WTC11 (cell line): Measurements from ENCODE around the gene MCCC1. TPM values are rescaled to one million over a fixed set of nuclear protein-coding genes. Genes with fewer than 3 reads are reported as not detected.

Source experiments
- ATAC-seq: fragments of 200-7000 bp; cut with Tn5 transposase; 2 replicates; pipeline ENCODE4 v1.10.0; 2021; ENCODE audit warnings: mild to moderate bottlenecking, moderate library complexity
- CTCF ChIA-PET: fragments of 300-600 bp; sonication (Branson Sonifier 250); formaldehyde crosslinking; loops from one replicate; lab custom pipeline; 2021; ENCODE audit warnings: antibody characterized with exemption; lab: Charles Lee
- POLR2A ChIA-PET: fragments of 350-600 bp; sonication (Branson Sonifier 250); formaldehyde crosslinking; loops from one replicate; lab custom pipeline; 2021; ENCODE audit warnings: antibody characterized with exemption; lab: Charles Lee
- DNase-seq: peaks from one replicate; pipeline ENCODE4 v3.0.0; 2021; ENCODE audit warnings: low spot score
- H3K27ac Mint-ChIP-seq: 2 replicates; pipeline ENCODE4 v1.8.0; 2021; ENCODE audit warnings: mixed read lengths
- H3K27me3 Mint-ChIP-seq: 2 replicates; pipeline ENCODE4 v1.8.0; 2021; ENCODE audit warnings: low read depth, mild to moderate bottlenecking, moderate library complexity, mixed read lengths
- H3K36me3 Mint-ChIP-seq: 2 replicates; pipeline ENCODE4 v1.8.0; 2021; ENCODE audit warnings: mixed read lengths
- H3K4me1 Mint-ChIP-seq: 2 replicates; pipeline ENCODE4 v1.8.0; 2022; ENCODE audit warnings: mixed read lengths
- H3K4me3 Mint-ChIP-seq: 2 replicates; pipeline ENCODE4 v1.8.0; 2021; ENCODE audit warnings: mild to moderate bottlenecking, moderate library complexity, mixed read lengths
- H3K9me3 Mint-ChIP-seq: 2 replicates; pipeline ENCODE4 v1.8.0; 2021; ENCODE audit warnings: mixed read lengths
- KAT7 ChIP-seq: sonication (generic); formaldehyde crosslinking; IDR thresholded peaks from 2 replicates; pipeline ENCODE4 v1.8.1; 2023; ENCODE audit warnings: missing genetic modification reagents, mild to moderate bottlenecking, borderline replicate concordance
- RELA ChIP-seq: sonication (generic); formaldehyde crosslinking; IDR thresholded peaks from 2 replicates; pipeline ENCODE4 v1.8.1; 2022; ENCODE audit warnings: missing genetic modification reagents, mild to moderate bottlenecking, borderline replicate concordance
- SMAD3 ChIP-seq: sonication (generic); formaldehyde crosslinking; IDR thresholded peaks from 2 replicates; pipeline ENCODE4 v1.8.0; 2022; ENCODE audit warnings: missing genetic modification reagents, mild to moderate bottlenecking, borderline replicate concordance
- SOX15 ChIP-seq: fragments of 250-450 bp; sonication (Bioruptor Pico); IDR thresholded peaks from 2 replicates; pipeline ENCODE4 v1.9.0; 2021; ENCODE audit warnings: mild to moderate bottlenecking
- ZNF317 ChIP-seq: sonication (generic); formaldehyde crosslinking; IDR thresholded peaks from 2 replicates; pipeline ENCODE4 v1.8.1; 2023; ENCODE audit warnings: low read depth, mild to moderate bottlenecking, moderate library complexity, missing genetic modification reagents, borderline replicate concordance
- total RNA-seq: library from RNA; stranded (reverse); gene quantifications from 3 replicates; pipeline ENCODE4 v1.2.3, GENCODE V29; 2021
- TF ChIP-seq, protein P1 (sequence below): sonication (generic); formaldehyde crosslinking; IDR thresholded peaks from 2 replicates; pipeline ENCODE4 v1.8.1; 2022; ENCODE audit warnings: missing genetic modification reagents, borderline replicate concordance
- TF ChIP-seq, protein P2 (sequence below): sonication (generic); formaldehyde crosslinking; IDR thresholded peaks from 2 replicates; pipeline ENCODE4 v1.8.0; 2023; ENCODE audit warnings: missing genetic modification reagents, mild to moderate bottlenecking, borderline replicate concordance
- TF ChIP-seq, protein P3 (sequence below): sonication (generic); formaldehyde crosslinking; conservative IDR thresholded peaks from 2 replicates; pipeline ENCODE4 v1.8.1; 2022; ENCODE audit warnings: mild to moderate bottlenecking, missing genetic modification reagents
- TF ChIP-seq, protein P4 (sequence below): sonication (generic); formaldehyde crosslinking; IDR thresholded peaks from 2 replicates; pipeline ENCODE4 v1.8.0; 2023; ENCODE audit warnings: missing genetic modification reagents
- TF ChIP-seq, protein P5 (sequence below): sonication (generic); formaldehyde crosslinking; IDR thresholded peaks from 2 replicates; pipeline ENCODE4 v1.8.0; 2022; ENCODE audit warnings: missing genetic modification reagents
- TF ChIP-seq, protein P6 (sequence below): sonication (generic); formaldehyde crosslinking; IDR thresholded peaks from 2 replicates; pipeline ENCODE4 v1.8.1; 2023; ENCODE audit warnings: mild to moderate bottlenecking, missing genetic modification reagents
- TF ChIP-seq, protein P7 (sequence below): sonication (generic); formaldehyde crosslinking; IDR thresholded peaks from 2 replicates; pipeline ENCODE4 v1.8.1; 2023; ENCODE audit warnings: mild to moderate bottlenecking, missing genetic modification reagents, borderline replicate concordance

The MCCC1 gene
- total RNA-seq, 1 experiment from 2014 or later: 19.5 TPM

DNA sequence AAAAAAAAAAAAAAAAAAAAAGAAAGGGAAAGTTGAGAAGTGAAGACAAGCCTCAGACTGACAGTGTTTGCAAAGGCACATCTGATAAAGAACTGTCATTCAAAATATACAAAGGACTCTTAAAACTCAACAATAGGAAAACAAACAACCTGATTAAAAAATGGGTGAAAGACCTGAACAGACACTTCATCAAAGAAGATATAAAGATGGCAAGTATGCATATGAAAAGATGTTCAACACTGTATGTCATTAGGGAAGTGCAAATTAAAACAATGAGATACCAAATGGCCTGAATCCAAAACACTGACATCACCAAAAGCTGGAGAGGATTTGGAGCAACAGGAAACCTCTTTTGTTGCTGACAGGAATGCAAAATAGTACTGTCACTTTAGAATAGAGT lies 48.6 kb downstream of the MCCC1 start (continued):
- TF ChIP-seq, protein P1, sequence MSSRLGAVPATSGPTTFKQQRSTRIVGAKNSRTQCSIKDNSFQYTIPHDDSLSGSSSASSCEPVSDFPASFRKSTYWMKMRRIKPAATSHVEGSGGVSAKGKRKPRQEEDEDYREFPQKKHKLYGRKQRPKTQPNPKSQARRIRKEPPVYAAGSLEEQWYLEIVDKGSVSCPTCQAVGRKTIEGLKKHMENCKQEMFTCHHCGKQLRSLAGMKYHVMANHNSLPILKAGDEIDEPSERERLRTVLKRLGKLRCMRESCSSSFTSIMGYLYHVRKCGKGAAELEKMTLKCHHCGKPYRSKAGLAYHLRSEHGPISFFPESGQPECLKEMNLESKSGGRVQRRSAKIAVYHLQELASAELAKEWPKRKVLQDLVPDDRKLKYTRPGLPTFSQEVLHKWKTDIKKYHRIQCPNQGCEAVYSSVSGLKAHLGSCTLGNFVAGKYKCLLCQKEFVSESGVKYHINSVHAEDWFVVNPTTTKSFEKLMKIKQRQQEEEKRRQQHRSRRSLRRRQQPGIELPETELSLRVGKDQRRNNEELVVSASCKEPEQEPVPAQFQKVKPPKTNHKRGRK (CRISPR knock-in tag): no peak
- TF ChIP-seq, protein P2, sequence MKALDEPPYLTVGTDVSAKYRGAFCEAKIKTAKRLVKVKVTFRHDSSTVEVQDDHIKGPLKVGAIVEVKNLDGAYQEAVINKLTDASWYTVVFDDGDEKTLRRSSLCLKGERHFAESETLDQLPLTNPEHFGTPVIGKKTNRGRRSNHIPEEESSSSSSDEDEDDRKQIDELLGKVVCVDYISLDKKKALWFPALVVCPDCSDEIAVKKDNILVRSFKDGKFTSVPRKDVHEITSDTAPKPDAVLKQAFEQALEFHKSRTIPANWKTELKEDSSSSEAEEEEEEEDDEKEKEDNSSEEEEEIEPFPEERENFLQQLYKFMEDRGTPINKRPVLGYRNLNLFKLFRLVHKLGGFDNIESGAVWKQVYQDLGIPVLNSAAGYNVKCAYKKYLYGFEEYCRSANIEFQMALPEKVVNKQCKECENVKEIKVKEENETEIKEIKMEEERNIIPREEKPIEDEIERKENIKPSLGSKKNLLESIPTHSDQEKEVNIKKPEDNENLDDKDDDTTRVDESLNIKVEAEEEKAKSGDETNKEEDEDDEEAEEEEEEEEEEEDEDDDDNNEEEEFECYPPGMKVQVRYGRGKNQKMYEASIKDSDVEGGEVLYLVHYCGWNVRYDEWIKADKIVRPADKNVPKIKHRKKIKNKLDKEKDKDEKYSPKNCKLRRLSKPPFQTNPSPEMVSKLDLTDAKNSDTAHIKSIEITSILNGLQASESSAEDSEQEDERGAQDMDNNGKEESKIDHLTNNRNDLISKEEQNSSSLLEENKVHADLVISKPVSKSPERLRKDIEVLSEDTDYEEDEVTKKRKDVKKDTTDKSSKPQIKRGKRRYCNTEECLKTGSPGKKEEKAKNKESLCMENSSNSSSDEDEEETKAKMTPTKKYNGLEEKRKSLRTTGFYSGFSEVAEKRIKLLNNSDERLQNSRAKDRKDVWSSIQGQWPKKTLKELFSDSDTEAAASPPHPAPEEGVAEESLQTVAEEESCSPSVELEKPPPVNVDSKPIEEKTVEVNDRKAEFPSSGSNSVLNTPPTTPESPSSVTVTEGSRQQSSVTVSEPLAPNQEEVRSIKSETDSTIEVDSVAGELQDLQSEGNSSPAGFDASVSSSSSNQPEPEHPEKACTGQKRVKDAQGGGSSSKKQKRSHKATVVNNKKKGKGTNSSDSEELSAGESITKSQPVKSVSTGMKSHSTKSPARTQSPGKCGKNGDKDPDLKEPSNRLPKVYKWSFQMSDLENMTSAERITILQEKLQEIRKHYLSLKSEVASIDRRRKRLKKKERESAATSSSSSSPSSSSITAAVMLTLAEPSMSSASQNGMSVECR: no peak
- no peak for TF ChIP-seq ZNF317 (CRISPR knock-in tag)
- TF ChIP-seq, protein P3, sequence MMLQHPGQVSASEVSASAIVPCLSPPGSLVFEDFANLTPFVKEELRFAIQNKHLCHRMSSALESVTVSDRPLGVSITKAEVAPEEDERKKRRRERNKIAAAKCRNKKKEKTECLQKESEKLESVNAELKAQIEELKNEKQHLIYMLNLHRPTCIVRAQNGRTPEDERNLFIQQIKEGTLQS (CRISPR knock-in tag): no peak
- TF ChIP-seq KAT7 (CRISPR knock-in tag): no peak

DNA sequence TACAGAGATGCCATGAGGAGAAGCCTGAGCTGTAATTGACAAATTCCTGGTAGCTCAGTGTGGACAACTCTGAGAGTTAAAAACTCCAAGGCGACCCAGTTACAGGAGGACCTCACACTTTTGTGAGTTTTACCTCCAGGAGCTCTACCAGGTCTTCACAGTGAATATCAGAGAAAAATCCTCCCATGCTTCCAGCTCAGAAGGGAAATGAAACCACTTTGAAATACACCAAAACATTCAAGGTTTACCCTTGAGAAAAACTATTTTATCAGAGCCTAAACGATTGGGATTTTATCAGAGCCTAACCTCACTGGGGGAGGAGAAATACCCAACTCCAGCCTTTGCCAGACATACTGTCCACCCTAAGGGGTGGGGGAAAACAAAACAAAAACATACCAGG lies 52.4 kb downstream of the MCCC1 start:
- TF ChIP-seq, protein P4, sequence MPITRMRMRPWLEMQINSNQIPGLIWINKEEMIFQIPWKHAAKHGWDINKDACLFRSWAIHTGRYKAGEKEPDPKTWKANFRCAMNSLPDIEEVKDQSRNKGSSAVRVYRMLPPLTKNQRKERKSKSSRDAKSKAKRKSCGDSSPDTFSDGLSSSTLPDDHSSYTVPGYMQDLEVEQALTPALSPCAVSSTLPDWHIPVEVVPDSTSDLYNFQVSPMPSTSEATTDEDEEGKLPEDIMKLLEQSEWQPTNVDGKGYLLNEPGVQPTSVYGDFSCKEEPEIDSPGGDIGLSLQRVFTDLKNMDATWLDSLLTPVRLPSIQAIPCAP: no peak
- no peak for TF ChIP-seq SMAD3 (CRISPR knock-in tag)
- TF ChIP-seq, protein P5, sequence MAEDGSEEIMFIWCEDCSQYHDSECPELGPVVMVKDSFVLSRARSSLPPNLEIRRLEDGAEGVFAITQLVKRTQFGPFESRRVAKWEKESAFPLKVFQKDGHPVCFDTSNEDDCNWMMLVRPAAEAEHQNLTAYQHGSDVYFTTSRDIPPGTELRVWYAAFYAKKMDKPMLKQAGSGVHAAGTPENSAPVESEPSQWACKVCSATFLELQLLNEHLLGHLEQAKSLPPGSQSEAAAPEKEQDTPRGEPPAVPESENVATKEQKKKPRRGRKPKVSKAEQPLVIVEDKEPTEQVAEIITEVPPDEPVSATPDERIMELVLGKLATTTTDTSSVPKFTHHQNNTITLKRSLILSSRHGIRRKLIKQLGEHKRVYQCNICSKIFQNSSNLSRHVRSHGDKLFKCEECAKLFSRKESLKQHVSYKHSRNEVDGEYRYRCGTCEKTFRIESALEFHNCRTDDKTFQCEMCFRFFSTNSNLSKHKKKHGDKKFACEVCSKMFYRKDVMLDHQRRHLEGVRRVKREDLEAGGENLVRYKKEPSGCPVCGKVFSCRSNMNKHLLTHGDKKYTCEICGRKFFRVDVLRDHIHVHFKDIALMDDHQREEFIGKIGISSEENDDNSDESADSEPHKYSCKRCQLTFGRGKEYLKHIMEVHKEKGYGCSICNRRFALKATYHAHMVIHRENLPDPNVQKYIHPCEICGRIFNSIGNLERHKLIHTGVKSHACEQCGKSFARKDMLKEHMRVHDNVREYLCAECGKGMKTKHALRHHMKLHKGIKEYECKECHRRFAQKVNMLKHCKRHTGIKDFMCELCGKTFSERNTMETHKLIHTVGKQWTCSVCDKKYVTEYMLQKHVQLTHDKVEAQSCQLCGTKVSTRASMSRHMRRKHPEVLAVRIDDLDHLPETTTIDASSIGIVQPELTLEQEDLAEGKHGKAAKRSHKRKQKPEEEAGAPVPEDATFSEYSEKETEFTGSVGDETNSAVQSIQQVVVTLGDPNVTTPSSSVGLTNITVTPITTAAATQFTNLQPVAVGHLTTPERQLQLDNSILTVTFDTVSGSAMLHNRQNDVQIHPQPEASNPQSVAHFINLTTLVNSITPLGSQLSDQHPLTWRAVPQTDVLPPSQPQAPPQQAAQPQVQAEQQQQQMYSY (CRISPR knock-in tag): no peak
- peaks cover 15% of the 10 kb centered on the region for H3K9me3 Mint-ChIP-seq
- H3K36me3 Mint-ChIP-seq: peaks cover 30% of the 10 kb centered on the region
- no peaks in the 10 kb centered on the region for H3K27me3 Mint-ChIP-seq
- DNase-seq: no peak
- ChIA-PET POLR2A (no interaction called here), CTCF (no interaction called here)
- no peak for ATAC-seq
- H3K27ac Mint-ChIP-seq: peak overlapping the region; percentile 10; the same call in 1 of the 2 replicates
- no peaks in the 10 kb centered on the region for H3K4me1 Mint-ChIP-seq
- H3K4me3 Mint-ChIP-seq: no peak overlapping the region

DNA sequence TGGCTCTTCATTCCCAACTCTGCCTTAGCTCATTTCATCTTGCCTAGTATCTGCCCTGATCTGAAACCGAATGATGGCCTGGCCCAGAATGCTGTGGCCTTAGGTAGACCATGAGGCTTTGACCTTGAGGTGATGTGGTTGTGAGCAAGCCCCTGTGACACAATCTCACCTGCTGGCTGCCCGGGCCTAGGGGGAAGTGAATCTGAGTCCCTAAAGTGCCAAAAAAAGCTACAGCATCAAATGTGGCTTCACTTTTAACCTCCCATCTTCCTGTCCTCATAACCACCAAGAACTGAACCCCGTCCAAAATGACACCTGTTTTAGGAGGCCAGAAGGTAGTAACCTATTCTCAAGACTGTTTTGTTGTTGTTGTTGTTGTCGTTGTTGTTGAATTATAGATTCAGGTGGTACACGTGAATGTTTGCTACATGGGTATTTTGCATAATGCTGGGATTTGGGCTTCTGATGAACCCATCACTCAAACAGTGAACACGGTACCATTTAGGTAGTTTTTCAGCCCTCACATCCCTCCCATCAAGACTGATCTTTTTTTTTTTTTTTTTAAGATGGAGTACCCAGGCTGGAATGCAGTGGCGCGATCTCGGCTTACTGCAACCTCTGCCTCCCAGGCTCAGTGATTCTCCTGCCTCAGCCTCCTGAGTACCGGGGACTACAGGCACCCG lies 54.6 kb downstream of the MCCC1 start:
- H3K36me3 Mint-ChIP-seq: peaks cover 21% of the 10 kb centered on the region
- no peaks in the 10 kb centered on the region for H3K9me3 Mint-ChIP-seq
- TF ChIP-seq RELA (CRISPR knock-in tag) (no peak), SOX15 (CRISPR knock-in tag) (no peak), SMAD3 (CRISPR knock-in tag) (no peak)
- TF ChIP-seq, protein P6, sequence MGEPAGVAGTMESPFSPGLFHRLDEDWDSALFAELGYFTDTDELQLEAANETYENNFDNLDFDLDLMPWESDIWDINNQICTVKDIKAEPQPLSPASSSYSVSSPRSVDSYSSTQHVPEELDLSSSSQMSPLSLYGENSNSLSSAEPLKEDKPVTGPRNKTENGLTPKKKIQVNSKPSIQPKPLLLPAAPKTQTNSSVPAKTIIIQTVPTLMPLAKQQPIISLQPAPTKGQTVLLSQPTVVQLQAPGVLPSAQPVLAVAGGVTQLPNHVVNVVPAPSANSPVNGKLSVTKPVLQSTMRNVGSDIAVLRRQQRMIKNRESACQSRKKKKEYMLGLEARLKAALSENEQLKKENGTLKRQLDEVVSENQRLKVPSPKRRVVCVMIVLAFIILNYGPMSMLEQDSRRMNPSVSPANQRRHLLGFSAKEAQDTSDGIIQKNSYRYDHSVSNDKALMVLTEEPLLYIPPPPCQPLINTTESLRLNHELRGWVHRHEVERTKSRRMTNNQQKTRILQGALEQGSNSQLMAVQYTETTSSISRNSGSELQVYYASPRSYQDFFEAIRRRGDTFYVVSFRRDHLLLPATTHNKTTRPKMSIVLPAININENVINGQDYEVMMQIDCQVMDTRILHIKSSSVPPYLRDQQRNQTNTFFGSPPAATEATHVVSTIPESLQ (CRISPR knock-in tag): no peak
- TF ChIP-seq, protein P7, sequence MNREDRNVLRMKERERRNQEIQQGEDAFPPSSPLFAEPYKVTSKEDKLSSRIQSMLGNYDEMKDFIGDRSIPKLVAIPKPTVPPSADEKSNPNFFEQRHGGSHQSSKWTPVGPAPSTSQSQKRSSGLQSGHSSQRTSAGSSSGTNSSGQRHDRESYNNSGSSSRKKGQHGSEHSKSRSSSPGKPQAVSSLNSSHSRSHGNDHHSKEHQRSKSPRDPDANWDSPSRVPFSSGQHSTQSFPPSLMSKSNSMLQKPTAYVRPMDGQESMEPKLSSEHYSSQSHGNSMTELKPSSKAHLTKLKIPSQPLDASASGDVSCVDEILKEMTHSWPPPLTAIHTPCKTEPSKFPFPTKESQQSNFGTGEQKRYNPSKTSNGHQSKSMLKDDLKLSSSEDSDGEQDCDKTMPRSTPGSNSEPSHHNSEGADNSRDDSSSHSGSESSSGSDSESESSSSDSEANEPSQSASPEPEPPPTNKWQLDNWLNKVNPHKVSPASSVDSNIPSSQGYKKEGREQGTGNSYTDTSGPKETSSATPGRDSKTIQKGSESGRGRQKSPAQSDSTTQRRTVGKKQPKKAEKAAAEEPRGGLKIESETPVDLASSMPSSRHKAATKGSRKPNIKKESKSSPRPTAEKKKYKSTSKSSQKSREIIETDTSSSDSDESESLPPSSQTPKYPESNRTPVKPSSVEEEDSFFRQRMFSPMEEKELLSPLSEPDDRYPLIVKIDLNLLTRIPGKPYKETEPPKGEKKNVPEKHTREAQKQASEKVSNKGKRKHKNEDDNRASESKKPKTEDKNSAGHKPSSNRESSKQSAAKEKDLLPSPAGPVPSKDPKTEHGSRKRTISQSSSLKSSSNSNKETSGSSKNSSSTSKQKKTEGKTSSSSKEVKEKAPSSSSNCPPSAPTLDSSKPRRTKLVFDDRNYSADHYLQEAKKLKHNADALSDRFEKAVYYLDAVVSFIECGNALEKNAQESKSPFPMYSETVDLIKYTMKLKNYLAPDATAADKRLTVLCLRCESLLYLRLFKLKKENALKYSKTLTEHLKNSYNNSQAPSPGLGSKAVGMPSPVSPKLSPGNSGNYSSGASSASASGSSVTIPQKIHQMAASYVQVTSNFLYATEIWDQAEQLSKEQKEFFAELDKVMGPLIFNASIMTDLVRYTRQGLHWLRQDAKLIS: no peak
- H3K27ac Mint-ChIP-seq: peak overlapping the region; percentile 68; the same call in 1 of the 2 replicates
- POLR2A ChIA-PET: no interaction called here
- no peak overlapping the region for H3K4me3 Mint-ChIP-seq
- ATAC-seq (no peak), DNase-seq (no peak)
- CTCF ChIA-PET: no interaction called here
- no peaks in the 10 kb centered on the region for H3K27me3 Mint-ChIP-seq
- H3K4me1 Mint-ChIP-seq: no peaks in the 10 kb centered on the region
